HepG2 (cell line): ENCODE results near the gene SRP14. TPM values are rescaled to one million over a fixed set of nuclear protein-coding genes. Genes with fewer than 3 reads are reported as not detected.

Experiments used
- BCL6 ChIP-seq: IDR thresholded peaks from 2 replicates; pipeline ENCODE4 v1.6.1; 2016; ENCODE audit warnings: missing genetic modification reagents, missing compliant biosample characterization
- FOXA1 ChIP-seq, 2 experiments: fragments of 450-650 bp in 1 of 2; sonication (generic) in 1 of 2; formaldehyde crosslinking in 1 of 2; IDR thresholded peaks; 2 replicates each; pipeline versions ENCODE4 v1.4.0 to v1.6.1; 2016 to 2020; ENCODE audit warnings: missing genetic modification reagents in 1 of 2
- GATAD1 ChIP-seq: IDR thresholded peaks from 2 replicates; pipeline ENCODE4 v1.6.1; 2016; ENCODE audit warnings: missing genetic modification reagents, missing compliant biosample characterization
- HOXA3 ChIP-seq: sonication (generic); formaldehyde crosslinking; IDR thresholded peaks from 2 replicates; pipeline ENCODE4 v1.5.0; 2020; ENCODE audit warnings: missing genetic modification reagents
- NCOA2 ChIP-seq: sonication (generic); formaldehyde crosslinking; IDR thresholded peaks from 2 replicates; pipeline ENCODE4 v1.8.0; 2022; ENCODE audit warnings: inconsistent platforms
- PHF8 ChIP-seq: sonication (generic); formaldehyde crosslinking; IDR thresholded peaks from 2 replicates; pipeline ENCODE4 v1.5.0; 2020; ENCODE audit warnings: missing genetic modification reagents
- PITX1 ChIP-seq: sonication (generic); formaldehyde crosslinking; IDR thresholded peaks from 2 replicates; pipeline ENCODE4 v1.5.1; 2020; ENCODE audit warnings: mild to moderate bottlenecking, missing genetic modification reagents
- POLR2AphosphoS2 ChIP-seq: IDR thresholded peaks from 2 replicates; pipeline ENCODE4 v1.6.1; 2011; ENCODE audit warnings: low read depth, low read length, improper control_type of control experiment
- ZNF143 ChIP-seq: sonication (generic); formaldehyde crosslinking; IDR thresholded peaks from 2 replicates; pipeline ENCODE4 v1.4.0; 2020; ENCODE audit warnings: missing genetic modification reagents
- ZNF816 ChIP-seq: sonication (generic); formaldehyde crosslinking; IDR thresholded peaks from 2 replicates; pipeline ENCODE4 v1.8.0; 2022; ENCODE audit warnings: missing genetic modification reagents, mild to moderate bottlenecking, borderline replicate concordance
- ZNF878 ChIP-seq: sonication (generic); formaldehyde crosslinking; IDR thresholded peaks from 2 replicates; pipeline ENCODE4 v1.8.1; 2023; ENCODE audit warnings: mild to moderate bottlenecking, missing genetic modification reagents, moderate library complexity
- polyA plus RNA-seq, 8 experiments: library from polyadenylated mRNA; depleted of rRNA in 3 of 8; stranded (reverse) in 7 of 8; unstranded in 1 of 8; fragments of >200 nt; fragmentation: Illumina TruSeq in 4 of 8; extraction: Trizol in 4 of 8; gene quantifications; 2 replicates each; pipeline versions ENCODE4 v1.2.1 to v1.2.3, GENCODE V29; 2011 to 2016; ENCODE audit warnings: low read depth in 4 of 8, missing spikeins in 1 of 8, mixed read lengths in 1 of 8; ENCODE audit not compliant: insufficient read depth in 1 of 8
- total RNA-seq, 5 experiments: library from RNA; depleted of rRNA; stranded (reverse); fragments of >200 nt; fragmentation: Illumina TruSeq; extraction: Trizol; gene quantifications; 2 replicates each; pipeline ENCODE4 v1.2.3, GENCODE V29; 2016; ENCODE audit warnings: low read depth in 1 of 5
- TF ChIP-seq, protein P1 (sequence below): sonication (generic); formaldehyde crosslinking; IDR thresholded peaks from 2 replicates; pipeline ENCODE4 v1.4.0; 2020; ENCODE audit warnings: missing genetic modification reagents
- TF ChIP-seq, protein P2 (sequence below): sonication (generic); formaldehyde crosslinking; IDR thresholded peaks from 2 replicates; pipeline ENCODE4 v1.4.0; 2020; ENCODE audit warnings: missing genetic modification reagents, borderline replicate concordance
- TF ChIP-seq, protein P3 (sequence below): sonication (generic); formaldehyde crosslinking; IDR thresholded peaks from 2 replicates; pipeline ENCODE4 v1.5.0; 2020; ENCODE audit warnings: mild to moderate bottlenecking, missing genetic modification reagents, borderline replicate concordance
- TF ChIP-seq, protein P4 (sequence below): sonication (generic); formaldehyde crosslinking; IDR thresholded peaks from 2 replicates; pipeline ENCODE4 v1.4.0; 2020; ENCODE audit warnings: missing genetic modification reagents

The SRP14 gene
- total and polyA plus RNA-seq, 2 of the 13 experiments (the other 11 are each of a cell fraction or from before 2014, with no cell fraction given), result 208 to 356 TPM

DNA sequence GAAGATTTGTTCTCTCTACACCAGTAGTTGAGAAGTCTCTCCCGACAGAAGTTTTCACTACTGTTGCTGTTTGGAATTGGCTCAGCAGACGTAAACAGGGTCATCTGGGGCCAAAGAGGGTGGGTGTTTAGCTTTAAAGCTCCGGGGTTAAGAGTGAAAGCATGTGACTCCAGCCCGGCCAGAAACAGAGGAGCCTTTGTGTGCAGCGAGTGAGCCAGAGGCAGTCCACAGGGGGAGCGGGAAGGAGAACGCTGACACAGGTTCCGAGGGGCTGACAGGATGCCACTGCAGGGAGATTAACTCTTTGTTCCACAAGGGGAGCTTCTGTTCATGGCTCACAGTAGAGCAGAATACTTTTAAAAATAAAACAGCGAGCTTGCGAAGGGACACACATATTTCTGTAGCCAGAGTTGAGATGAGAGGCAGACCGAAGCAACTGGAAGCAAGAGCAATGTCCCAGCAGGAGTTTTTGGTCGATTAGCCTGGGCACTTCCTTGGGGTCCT lies 42.8 kb upstream of the SRP14 start (continued):
- TF ChIP-seq ZNF878 (CRISPR knock-in tag) (peak; percentile 77; the same call in 1 of the 2 replicates), PITX1 (CRISPR knock-in tag) (peak; percentile 87), BCL6 (CRISPR knock-in tag) (peak; percentile 74), ZNF143 (no peak), POLR2AphosphoS2 (0 out of 2 replicates have a peak, but pooled peaks have one; percentile 52), NCOA2 (CRISPR knock-in tag) (peak; percentile 94), PHF8 (CRISPR knock-in tag) (0 out of 2 replicates have a peak, but pooled peaks have one; percentile 22), HOXA3 (CRISPR knock-in tag) (peak; percentile 68; the same call in 1 of the 2 replicates), FOXA1 (IDR thresholded peaks at IDR 0.05) (no peak), FOXA1 (CRISPR knock-in tag; IDR thresholded peaks at IDR 0.05) (peak; percentile 70), ZNF816 (CRISPR knock-in tag) (no peak), GATAD1 (0 out of 2 replicates have a peak, but pooled peaks have one; percentile 41)
- TF ChIP-seq, protein P1, sequence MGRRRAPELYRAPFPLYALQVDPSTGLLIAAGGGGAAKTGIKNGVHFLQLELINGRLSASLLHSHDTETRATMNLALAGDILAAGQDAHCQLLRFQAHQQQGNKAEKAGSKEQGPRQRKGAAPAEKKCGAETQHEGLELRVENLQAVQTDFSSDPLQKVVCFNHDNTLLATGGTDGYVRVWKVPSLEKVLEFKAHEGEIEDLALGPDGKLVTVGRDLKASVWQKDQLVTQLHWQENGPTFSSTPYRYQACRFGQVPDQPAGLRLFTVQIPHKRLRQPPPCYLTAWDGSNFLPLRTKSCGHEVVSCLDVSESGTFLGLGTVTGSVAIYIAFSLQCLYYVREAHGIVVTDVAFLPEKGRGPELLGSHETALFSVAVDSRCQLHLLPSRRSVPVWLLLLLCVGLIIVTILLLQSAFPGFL (CRISPR knock-in tag), result no peak
- TF ChIP-seq, protein P2, sequence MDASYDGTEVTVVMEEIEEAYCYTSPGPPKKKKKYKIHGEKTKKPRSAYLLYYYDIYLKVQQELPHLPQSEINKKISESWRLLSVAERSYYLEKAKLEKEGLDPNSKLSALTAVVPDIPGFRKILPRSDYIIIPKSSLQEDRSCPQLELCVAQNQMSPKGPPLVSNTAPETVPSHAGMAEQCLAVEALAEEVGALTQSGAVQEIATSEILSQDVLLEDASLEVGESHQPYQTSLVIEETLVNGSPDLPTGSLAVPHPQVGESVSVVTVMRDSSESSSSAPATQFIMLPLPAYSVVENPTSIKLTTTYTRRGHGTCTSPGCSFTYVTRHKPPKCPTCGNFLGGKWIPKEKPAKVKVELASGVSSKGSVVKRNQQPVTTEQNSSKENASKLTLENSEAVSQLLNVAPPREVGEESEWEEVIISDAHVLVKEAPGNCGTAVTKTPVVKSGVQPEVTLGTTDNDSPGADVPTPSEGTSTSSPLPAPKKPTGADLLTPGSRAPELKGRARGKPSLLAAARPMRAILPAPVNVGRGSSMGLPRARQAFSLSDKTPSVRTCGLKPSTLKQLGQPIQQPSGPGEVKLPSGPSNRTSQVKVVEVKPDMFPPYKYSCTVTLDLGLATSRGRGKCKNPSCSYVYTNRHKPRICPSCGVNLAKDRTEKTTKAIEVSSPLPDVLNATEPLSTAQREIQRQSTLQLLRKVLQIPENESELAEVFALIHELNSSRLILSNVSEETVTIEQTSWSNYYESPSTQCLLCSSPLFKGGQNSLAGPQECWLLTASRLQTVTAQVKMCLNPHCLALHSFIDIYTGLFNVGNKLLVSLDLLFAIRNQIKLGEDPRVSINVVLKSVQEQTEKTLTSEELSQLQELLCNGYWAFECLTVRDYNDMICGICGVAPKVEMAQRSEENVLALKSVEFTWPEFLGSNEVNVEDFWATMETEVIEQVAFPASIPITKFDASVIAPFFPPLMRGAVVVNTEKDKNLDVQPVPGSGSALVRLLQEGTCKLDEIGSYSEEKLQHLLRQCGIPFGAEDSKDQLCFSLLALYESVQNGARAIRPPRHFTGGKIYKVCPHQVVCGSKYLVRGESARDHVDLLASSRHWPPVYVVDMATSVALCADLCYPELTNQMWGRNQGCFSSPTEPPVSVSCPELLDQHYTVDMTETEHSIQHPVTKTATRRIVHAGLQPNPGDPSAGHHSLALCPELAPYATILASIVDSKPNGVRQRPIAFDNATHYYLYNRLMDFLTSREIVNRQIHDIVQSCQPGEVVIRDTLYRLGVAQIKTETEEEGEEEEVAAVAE (CRISPR knock-in tag), result no peak
- TF ChIP-seq, protein P3, sequence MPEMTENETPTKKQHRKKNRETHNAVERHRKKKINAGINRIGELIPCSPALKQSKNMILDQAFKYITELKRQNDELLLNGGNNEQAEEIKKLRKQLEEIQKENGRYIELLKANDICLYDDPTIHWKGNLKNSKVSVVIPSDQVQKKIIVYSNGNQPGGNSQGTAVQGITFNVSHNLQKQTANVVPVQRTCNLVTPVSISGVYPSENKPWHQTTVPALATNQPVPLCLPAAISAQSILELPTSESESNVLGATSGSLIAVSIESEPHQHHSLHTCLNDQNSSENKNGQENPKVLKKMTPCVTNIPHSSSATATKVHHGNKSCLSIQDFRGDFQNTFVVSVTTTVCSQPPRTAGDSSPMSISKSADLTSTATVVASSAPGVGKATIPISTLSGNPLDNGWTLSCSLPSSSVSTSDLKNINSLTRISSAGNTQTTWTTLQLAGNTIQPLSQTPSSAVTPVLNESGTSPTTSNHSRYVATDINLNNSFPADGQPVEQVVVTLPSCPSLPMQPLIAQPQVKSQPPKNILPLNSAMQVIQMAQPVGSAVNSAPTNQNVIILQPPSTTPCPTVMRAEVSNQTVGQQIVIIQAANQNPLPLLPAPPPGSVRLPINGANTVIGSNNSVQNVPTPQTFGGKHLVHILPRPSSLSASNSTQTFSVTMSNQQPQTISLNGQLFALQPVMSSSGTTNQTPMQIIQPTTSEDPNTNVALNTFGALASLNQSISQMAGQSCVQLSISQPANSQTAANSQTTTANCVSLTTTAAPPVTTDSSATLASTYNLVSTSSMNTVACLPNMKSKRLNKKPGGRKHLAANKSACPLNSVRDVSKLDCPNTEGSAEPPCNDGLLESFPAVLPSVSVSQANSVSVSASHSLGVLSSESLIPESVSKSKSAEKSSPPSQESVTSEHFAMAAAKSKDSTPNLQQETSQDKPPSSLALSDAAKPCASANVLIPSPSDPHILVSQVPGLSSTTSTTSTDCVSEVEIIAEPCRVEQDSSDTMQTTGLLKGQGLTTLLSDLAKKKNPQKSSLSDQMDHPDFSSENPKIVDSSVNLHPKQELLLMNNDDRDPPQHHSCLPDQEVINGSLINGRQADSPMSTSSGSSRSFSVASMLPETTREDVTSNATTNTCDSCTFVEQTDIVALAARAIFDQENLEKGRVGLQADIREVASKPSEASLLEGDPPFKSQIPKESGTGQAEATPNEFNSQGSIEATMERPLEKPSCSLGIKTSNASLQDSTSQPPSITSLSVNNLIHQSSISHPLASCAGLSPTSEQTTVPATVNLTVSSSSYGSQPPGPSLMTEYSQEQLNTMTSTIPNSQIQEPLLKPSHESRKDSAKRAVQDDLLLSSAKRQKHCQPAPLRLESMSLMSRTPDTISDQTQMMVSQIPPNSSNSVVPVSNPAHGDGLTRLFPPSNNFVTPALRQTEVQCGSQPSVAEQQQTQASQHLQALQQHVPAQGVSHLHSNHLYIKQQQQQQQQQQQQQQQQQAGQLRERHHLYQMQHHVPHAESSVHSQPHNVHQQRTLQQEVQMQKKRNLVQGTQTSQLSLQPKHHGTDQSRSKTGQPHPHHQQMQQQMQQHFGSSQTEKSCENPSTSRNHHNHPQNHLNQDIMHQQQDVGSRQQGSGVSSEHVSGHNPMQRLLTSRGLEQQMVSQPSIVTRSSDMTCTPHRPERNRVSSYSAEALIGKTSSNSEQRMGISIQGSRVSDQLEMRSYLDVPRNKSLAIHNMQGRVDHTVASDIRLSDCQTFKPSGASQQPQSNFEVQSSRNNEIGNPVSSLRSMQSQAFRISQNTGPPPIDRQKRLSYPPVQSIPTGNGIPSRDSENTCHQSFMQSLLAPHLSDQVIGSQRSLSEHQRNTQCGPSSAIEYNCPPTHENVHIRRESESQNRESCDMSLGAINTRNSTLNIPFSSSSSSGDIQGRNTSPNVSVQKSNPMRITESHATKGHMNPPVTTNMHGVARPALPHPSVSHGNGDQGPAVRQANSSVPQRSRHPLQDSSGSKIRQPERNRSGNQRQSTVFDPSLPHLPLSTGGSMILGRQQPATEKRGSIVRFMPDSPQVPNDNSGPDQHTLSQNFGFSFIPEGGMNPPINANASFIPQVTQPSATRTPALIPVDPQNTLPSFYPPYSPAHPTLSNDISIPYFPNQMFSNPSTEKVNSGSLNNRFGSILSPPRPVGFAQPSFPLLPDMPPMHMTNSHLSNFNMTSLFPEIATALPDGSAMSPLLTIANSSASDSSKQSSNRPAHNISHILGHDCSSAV, result no peak
- TF ChIP-seq, protein P4, sequence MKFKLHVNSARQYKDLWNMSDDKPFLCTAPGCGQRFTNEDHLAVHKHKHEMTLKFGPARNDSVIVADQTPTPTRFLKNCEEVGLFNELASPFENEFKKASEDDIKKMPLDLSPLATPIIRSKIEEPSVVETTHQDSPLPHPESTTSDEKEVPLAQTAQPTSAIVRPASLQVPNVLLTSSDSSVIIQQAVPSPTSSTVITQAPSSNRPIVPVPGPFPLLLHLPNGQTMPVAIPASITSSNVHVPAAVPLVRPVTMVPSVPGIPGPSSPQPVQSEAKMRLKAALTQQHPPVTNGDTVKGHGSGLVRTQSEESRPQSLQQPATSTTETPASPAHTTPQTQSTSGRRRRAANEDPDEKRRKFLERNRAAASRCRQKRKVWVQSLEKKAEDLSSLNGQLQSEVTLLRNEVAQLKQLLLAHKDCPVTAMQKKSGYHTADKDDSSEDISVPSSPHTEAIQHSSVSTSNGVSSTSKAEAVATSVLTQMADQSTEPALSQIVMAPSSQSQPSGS, result peak; percentile 65; the same call in 1 of the 2 replicates
